ENCODE results near the gene MYO9A.

MYO9A gene

DNA sequence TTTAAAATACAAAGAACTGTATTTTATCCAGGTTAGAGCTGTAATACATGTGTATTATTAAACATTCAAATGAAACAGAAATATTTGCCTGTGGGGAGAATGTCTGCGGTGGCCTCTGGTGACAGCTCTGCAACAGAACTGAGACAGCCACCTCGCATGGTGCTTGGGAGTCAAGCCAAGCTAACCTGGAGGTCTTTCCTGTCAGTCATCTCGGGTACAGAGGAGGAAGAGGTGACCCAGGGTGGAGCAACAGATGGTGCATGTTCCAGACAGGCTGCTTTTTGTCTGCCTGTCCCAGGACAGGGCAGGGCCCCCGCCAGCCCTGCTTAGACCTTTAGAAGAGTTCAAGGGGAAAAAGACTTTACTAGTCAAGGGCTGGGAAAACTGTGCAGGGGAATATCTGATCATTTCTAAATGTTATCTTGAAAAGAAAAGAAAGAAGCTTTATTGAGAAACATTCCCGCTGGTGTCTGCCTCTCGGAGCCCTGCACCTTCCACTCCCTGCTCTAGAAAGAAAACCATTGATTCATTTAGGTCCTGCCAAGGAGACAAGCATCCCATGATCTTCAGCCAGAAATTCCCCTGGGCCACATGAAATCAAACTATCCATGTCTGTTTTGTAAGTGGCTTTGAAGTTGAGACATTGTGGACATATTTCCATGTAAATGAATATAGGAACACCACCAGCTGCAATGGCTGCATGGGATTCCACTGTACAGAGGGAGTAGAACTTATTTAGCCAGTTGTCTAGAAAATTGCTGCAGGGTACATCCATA, 313.1 kb downstream of the MYO9A start:
- no peak for DNase-seq

DNA sequence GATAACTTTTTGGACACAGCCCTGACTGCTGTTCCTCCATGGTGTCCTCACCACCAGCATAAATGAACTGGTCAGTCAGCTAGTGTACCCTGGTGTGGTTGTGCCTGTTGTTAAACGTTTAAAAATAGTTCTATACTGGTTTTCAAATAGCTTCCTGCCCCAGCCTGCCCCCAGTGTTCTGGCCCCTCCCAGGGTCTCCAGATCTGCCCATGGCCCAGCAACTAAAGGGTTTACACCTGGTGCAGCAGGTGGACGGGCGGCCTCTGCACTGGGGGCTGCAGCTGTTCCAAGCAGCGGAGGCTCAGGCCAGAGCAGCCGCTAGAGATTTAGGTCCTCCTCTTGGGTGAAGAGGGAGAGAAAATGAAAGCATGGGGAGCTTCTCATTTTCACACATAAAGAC, 313.7 kb downstream of the MYO9A start:
- no peak for DNase-seq

DNA sequence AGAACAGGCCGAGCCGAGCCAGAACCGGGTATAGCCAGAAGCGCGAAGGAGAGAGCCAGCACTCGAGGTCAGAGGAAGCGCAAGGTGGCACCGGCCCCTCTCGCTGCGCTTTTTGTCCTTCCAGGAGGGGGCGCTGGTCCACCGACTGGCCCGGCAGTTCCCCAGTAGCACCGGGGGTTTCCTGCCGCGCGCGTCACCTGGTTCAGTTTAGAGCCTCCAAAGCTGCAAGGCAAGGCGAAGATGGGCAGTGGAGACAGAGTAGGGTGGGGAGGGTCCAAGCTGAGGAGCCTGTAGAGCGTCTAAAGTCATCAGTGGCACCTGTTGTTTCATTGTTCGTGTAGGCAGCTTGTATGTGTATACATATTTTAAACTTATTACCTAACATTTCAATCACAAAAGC, 315.2 kb downstream of the MYO9A start:
- DNase-seq = peak; percentile 47

DNA sequence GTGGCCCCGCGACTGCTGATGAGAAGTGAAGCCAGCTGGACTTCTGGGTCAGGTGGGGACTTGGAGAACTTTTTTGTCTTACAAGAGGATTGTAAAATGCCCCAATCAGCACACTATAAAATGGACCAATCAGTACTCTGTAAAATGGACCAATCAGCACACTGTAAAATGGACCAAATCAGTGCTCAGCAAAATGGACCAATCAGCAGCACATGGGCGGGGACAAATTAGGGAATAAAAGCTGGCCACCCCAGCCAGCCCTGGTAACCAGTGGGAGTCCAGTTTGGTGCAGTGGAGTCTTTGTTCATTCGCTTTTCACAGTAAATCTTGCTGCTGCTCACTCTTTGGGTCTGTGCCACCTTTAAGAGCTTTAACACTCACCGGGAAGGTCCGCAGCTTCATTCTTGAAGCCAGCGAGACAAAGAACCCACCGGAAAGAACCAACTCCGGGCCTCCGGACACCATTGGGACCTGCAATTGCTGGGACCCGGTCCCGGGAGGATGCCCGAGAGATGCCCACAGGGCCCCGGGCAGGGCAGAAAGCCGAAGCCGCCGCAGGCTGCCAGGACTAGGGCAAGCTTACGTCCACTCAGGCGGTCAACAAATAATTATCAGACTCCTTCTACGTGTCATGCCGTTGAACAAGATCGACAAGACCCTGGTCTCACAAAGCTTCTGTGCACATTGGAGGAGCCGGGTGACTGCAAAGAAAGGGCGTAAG, 315.9 kb downstream of the MYO9A start:
- no peak for DNase-seq

DNA sequence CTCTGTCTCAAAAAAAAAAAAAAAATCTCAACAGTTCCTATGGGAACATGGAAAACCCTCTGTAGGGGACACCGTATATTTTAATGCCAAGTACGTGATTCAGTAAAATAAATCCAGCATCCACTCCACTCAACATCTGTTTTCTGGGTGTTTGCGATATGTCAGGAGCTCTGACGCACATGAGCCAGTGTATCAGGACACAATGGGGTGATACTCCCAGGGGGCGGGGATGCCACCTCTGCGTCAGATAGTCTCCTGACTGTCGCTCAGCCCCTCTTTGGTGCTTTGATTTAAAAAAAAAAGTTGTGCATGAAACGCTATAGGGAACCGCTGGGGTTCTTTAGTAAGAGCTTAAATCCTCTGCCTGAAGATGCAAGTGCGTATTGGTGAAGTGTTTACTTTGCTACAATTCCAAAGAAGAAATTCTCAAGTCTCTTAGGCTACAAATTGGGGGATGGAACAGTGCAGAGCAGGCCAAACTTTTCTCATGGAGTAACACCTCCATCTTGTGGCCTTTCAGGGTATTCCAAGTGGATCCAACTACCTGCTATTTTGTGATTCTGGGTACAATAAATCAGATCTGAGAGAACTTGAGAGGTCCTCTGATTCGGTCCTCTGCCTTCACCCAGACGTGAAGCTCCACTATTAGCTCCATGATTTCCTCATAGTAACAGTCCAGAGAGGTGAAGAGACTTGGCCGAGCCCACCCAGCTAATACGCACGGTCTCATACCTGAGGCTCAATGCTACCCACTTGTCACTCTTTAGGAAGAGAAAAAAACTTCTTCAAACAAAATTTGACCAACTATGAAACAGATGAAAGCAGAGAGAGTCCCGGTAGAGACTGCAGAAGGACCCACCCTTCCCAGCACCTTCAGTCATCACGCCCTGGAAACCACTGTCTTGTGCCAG, 316.9 kb downstream of the MYO9A start:
- DNase-seq = peak; percentile 73

DNA sequence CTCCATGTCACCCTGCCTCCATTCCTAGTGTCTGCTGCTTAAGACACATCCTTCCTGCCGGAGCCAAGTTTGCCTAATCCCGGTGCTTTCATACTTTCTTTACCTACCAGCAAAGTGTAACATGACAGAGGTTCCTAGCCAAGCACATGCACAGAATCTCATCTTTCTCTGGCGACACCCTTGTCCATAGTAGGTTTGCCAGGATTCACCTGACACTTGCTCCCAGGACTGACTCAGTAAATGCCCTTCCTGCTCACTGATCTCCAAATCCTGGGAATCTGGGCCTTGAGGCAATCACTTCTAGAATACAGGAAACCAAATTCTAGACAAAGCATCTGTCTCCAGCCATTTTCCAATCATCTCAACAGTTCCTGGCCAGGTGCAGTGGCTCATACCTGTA, 317.8 kb downstream of the MYO9A start:
- DNase-seq = no peak

DNA sequence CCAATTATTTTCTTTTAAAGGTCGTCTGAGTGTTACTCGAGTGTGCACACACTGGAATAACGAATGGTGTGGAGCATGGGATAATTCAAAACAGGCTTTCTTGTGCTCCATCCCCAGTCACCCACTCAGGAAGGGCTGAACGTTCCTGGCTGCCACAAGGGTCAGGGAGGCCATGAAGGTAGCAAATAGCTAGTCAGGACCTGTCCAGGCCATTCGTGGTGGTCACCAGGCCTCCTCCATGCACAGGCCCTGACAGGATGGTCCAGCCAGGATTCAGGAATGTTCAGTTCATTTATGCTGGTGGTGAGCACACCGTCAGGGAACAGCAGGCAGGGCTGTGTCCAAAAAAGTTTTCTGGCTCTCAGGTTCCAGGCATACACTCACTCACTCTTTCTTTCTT, 319.3 kb downstream of the MYO9A start:
- no peak for DNase-seq

DNA sequence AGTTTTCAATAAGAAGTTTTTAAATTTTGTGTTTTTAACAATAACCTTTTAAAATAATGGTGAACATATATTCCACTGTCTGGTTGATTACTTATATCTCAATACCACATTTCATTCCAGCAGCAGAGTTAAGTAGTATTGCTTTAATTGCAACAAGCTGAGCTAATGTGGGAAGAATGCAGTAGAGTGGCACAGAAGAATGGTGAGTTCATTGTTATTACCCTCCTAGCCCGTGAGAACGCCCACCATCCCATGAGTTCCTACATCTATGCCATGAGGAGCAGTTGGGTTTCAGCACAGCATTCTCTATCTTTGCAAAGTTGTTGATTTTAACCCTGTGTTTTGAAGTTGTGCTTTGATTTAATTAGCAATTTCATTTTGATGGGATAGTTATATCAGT, 325.4 kb downstream of the MYO9A start:
- DNase-seq = no peak

DNA sequence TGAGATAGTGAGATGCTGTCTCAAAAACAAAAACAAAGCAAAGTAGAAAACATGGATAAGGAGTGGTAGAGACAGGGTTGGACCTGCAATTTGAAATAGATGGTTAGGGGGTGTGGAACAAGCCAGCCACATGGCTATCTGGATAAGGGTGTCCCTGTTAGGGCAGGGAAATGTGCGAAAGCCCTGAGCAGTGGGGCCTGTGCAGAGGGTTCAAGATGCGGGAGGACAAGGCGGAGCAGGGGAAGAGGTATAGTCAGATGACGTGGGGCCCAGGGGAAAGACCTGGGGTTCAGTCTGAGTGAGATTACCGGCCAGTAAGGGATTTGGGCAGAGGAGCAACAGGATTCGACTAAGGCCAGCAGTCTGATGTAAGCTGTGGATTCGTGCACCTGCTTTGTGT, 326.0 kb downstream of the MYO9A start:
- no peak for DNase-seq

DNA sequence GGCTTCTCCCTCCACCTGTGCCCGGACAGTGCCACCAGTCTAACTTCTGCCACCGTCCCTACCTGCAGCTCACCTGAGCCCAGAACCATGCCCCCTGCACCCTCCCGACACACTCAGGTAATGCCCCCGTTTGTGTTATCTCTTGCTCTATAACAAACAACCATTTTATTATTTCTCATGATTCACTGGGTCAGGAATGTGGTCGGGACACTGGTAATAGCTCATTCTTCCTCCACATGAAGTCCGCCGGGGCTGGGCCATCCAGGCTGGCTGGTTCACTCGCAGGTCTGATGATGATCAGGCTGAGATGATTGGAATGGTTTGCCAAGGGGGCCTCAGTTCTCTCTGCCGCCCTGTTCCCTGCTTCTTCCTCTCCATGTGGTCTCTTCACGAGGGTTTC, 327.9 kb downstream of the MYO9A start:
- no peak for DNase-seq

DNA sequence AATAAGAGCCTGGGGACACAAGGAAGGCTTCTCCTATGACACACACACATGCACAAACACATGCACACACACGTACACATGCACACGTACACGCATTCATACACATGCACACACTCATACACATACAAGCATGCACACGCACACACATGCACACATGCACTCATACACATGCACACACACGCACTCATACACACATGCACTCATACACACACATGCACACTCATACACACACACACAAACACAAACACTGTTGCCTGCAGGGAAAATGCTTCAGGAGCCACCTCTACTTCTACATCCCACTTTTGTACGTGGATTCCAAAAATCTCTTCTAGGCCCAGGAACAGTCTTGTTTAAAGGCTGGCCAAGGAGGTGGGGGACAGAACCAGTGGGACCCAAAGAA, 328.3 kb downstream of the MYO9A start:
- no peak for DNase-seq

DNA sequence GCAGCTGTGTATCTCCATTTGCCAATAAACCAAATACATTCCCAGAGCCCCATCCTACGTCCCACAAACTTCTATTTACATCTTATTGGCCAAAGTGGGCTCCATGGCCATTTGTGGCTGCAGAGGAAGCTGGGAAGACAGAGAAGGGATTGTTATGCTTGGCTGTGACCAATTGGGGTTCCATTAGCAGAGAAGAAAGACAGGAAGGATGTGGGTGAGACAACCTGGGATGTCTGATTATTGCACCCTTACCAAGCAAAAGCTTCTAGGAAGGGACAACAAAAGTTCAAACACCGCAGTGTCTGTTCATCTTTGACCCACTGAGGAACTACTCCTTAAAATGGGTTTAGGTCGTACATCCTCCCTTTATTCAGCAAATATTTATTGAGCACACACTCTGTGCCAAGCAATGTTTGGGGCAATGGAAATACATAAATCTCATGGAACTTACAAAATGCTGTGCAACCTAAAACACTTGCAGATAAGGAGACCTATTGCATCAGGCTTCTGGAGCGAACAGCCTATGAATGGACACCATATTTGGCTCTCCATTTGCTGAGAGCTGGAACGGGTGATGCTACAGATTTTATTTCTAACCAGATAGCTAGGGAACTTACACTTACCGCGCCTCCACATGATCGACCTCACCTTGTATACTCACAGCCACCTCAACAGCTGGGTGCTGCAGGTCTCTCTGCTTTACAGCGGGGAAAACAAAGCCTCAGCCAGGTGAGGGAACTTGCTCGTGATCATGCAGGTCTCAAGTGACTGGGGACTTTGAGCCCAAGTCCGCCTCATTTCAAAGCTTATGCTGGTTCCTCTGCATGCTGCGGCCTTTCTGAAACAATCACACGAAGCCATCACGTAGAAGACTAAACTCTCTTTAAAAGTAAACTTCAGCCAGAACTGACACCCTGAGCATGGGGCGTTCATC, 329.0 kb downstream of the MYO9A start:
- no peak for DNase-seq

DNA sequence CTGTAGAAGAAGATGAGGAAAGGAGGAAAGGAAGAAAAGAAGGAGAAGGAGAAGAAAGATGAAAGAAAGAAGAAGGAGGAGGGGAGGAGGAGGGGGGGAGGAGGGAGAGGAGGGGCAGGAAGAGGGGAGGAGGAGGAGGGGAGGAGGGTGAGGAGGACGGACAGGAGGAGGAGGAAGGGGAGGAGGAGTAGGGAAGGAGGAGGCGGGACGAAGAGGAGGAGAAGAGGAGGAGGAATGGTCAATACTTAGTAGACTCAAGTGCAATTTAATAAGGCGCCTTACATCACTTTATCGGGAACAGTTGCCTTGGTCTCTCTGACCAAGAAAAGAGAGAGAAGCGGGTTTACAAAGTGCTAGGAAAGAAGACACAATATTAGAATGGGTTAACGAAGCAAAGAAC, 331.3 kb downstream of the MYO9A start:
- DNase-seq = no peak

DNA sequence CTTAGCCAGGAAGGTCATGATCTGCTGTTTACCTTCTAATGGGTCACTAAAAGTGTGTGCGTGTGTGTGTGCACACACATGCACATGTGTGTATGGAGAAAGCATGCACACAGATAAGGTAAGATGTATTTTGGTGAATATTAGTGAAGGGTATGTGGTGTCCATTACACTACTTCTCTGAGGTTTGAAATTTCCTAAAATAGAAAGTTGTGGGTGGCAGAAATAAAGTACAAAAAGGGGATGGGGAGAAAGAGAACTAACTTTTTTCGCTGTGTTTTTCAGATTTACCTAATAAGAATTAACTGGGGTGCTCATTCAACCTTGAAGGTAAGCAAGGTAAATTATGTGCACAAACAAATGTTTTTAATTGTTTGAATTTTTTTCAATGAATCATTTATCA, 332.0 kb downstream of the MYO9A start:
- no peak for DNase-seq

DNA sequence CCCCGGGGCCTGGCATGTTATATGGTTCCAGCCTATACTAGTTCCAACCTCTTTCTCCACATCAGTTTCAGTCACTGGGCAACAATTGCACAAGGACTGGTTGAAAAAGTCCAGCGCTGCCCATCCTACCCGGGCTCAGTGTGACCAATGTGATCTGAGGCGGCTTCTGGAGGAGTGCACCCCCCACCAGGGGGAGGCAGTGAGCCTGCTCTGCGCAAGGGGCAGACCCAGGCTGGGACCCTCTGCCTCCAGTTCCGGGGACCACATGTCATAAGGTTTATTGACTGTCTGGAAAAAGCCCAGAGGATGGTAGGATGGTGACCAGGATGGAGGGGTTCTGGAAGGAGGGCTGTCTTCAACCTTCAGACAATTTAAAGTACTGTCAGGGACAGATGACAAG, 333.2 kb downstream of the MYO9A start:
- peak; percentile 30 for DNase-seq

DNA sequence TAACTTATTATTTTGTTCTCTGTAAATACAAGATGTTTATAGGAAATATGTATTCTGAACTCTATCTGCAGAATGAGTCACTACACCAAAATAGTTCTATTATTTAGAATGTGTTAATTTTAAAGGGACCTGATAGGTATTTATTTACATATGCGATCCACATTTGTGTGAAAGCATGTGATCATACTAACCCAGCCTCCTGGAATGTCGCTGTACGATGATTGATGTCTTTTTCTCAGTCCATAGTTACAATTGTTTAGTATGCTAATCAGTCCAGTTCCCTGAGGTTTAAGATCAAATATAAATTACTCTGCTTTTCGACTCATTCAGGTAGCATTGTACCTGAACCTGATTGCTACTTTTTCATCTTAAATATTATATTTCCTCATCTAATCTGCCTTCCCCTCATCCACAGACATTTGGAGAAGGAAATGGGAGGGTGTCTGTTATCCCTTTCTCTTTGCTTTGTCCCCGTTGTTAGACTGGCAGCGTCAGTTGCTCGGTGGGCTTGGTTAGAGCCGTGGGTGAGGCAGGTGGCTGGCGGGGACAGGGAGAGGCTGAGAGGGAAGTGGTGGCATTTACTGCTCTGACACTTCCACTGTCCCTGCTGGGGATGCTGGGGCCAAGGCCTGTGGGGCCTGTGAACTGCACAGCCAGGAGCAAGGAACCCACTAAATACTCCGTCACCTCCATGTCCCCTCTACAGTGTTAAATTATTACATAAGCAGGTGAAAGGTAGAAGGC, 335.4 kb downstream of the MYO9A start:
- no peak for DNase-seq

DNA sequence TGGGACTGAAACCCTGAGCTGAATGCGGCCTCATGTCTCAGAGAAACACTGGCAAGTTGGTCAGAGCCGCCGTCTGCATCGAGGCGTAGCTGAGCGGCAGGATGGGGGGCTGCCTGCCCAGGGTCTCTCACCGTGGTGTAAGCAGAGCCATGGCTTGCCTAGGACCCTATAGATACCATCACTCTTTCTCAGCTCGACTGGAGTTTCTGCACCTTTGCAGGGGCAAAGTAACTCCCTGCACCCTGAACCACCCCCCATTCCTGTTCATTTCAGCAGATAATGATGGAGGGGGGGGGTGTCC, 336.0 kb downstream of the MYO9A start:
- no peak for DNase-seq

DNA sequence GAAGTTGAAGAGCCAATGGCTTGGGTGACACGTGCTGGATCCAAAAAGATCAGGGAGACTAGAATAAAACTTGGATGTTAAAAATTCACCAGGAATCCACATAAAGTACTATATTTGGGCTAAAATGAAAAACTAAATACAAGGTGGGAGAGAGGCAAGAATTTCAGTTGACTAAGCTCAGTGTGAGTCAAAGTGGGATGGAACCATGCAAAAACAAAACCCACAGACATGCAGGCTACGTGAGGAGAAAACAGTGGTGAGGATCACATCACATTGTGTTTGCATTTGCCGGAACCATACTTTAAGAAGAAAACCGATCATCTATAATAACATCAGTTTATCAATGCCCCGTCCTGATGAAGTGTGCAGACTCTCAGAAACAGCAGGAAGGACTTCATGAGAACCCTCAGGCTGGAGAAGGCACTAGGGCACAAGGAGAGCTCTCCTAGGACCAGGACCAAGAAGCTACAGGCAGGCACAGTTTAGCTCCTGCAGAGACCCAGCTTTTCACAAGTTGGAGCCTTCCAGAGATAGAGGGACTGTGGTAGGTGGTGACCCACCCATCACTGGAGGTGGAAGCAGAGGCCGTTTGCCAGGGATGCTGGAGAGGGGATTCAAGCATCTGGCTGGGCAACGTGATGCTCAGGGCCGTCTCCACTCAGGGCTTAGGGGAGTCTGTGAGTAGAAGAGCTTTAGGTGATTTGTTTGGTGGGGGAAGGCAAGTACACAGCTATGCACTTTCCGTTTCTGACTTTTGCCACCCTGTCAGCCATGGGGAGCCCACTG, 336.6 kb downstream of the MYO9A start:
- no peak for DNase-seq

DNA sequence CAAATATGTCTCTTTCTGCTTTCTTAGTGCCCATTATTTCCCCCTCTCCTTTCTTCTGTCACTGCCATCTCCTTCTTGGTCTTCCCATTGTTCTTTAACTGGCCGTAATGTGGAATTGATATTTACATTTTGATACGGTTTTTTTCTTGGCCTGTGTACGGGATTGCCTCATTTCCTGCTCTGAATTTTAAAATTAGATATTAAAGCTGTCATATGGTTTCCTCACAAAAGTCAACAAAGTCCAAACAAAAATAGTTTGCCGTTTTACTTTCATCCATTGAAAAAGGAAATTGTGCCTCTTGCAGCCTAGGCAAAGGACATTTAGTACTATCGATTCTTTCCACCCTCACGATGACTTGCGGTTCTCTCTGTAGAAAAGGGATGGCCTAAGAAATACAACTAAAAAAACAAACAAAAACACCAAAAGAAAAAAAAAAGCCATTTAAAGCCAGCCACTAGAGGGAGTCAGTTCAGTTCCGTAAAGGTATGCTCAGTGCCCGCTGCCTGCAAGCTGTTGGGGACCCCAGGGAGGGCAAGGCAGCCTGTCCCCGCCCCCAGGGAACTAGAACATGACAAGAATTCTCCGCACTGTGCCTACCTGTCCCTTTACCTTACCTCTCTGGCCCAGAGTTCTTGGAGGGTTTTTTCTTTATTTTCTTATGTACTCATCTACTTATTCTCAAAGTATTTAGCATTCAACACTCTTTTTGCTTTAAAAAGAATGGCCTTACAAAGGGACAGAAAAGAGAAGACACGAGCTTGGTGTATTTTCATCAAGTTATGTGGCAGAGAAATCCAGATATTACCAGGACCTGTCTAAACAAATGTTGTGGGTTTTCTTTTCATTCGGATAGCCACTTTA, 337.6 kb downstream of the MYO9A start:
- DNase-seq = peak; percentile 78

All from hematopoietic multipotent progenitor cell treated with erythropoietin and hydrocortisone succinate and interleukin-3 and kit ligand, for 4 days (in vitro differentiated cells).